Cardiac ventricle fibroblast (primary cell): Measurements from ENCODE around the gene SEPTIN7. TPM values are rescaled to one million over a fixed set of nuclear protein-coding genes. Genes with fewer than 3 reads are reported as not detected.

ENCODE experiments used
- total RNA-seq: library from RNA; depleted of rRNA; stranded (reverse); fragments of >200 nt; gene quantifications from 2 replicates; pipeline ENCODE4 v1.2.3, GENCODE V29; 2015

Gene SEPTIN7
- 230 and 232 TPM in 2 replicates for total RNA-seq

GRCh38 chr7:35800718-35801391 lies at the start of gene SEPTIN7:
TSS of gene SEPTIN7 (plus strand) at chr7:35801057. CDS start at chr7:35801210, 153 bp downstream.

Other genes with a start within 250 kb of the SEPTIN7 start
- gene HERPUD2, start 105.9 kb upstream of the SEPTIN7 start, total RNA-seq = 19.1 and 22.6 TPM in 2 replicates